Fibroblast of the aortic adventitia (primary cell): ENCODE measurements around the gene HOXB5. TPM values are rescaled to one million over a fixed set of nuclear protein-coding genes. Genes with fewer than 3 reads are reported as not detected.
A peak's percentile ranks its signal among the peaks of the same experiment; 100 is the strongest.

Source experiments
- DNase-seq: peaks from one replicate; pipeline ENCODE4 v3.0.0-alpha.2; 2010; ENCODE audit warnings: low read depth
- H3K4me3 ChIP-seq: 2 replicates; pipeline ENCODE4 v1.5.1; 2011; ENCODE audit warnings: low read depth, mild to moderate bottlenecking, control low read depth, low read length, moderate library complexity
- total RNA-seq: library from RNA; depleted of rRNA; stranded (reverse); fragments of >200 nt; gene quantifications from 2 replicates; pipeline ENCODE4 v1.2.3, GENCODE V29; 2012; ENCODE audit warnings: low replicate concordance
- TF ChIP-seq, protein P1 (sequence below): IDR thresholded peaks from 2 replicates; pipeline ENCODE4 v1.5.1; 2011; ENCODE audit warnings: mild to moderate bottlenecking, low read length, control low read depth, inconsistent platforms; ENCODE audit not compliant: insufficient read depth

HOXB5 gene
- total RNA-seq, 1 donor: 0.27 TPM

DNA sequence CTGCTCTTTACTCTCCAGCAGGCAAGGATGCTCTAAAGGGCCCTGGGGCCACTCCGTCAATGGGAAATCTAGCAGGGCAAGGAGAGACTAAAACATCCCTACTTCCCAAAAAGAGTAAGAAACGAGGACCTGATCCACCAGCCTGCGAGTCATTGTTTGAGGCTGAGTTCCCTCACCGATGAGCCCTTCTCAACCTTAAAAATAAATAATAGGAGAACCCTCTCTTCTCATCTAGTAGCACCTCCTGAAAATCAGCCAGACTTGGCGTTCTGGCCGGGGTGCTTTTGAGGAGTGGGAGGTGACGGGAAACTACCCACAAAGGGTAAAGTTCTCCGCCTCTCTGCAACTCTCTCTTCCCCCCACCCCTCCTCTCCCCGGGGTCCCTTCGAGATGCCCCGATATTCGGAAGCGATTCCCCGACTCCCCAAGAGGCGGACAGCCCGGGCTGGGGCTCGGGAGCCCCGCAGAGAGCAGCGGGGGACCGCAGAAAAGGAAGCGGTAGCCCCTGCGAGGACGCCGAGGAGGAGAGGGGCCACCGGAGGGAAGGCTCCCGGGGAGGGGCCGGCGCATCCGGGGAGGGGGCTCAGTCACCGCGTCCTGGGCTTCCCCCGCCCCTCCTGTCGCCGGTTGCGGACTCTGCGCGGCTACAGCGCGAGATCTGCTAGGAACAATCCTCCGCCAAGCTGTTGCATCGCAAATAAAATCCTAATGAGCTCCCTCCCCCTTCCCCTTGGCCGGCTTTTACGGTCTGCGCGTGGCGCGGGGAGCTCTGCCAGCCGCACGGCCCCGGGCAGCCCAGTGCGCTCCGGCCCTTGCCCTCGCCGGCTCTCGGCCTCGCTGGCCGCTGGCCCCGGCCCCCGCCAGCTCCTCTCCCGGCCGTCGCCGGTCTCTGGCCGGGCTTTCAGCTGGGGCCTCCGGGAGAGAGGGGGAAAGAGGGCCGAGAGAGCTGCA is 31.2 kb upstream of the HOXB5 start:
- TF ChIP-seq, protein P1, sequence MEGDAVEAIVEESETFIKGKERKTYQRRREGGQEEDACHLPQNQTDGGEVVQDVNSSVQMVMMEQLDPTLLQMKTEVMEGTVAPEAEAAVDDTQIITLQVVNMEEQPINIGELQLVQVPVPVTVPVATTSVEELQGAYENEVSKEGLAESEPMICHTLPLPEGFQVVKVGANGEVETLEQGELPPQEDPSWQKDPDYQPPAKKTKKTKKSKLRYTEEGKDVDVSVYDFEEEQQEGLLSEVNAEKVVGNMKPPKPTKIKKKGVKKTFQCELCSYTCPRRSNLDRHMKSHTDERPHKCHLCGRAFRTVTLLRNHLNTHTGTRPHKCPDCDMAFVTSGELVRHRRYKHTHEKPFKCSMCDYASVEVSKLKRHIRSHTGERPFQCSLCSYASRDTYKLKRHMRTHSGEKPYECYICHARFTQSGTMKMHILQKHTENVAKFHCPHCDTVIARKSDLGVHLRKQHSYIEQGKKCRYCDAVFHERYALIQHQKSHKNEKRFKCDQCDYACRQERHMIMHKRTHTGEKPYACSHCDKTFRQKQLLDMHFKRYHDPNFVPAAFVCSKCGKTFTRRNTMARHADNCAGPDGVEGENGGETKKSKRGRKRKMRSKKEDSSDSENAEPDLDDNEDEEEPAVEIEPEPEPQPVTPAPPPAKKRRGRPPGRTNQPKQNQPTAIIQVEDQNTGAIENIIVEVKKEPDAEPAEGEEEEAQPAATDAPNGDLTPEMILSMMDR: no peak
- peak overlapping the region; percentile 31 for H3K4me3 ChIP-seq
- DNase-seq: no peak

DNA sequence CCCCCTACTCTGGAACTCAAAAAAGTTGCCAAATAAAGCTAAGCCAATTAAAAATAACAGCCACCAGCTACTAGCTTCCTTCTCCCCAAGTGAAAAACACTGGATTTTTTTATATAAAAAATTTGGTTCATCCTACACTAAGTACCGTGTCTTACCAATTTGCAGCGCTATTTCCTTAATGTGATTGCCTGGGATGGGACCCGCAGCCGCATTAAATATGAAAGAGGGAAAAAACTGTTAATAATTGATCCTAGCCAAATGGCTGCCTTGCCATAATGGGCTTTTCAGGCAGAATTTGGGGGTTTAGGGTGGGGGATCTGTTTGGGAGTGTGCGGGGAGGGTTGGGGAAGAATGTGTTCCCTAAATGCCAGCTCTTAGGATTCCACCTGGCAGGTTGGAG is 30.5 kb upstream of the HOXB5 start:
- H3K4me3 ChIP-seq: no peak overlapping the region
- TF ChIP-seq, protein P1: no peak
- no peak for DNase-seq

DNA sequence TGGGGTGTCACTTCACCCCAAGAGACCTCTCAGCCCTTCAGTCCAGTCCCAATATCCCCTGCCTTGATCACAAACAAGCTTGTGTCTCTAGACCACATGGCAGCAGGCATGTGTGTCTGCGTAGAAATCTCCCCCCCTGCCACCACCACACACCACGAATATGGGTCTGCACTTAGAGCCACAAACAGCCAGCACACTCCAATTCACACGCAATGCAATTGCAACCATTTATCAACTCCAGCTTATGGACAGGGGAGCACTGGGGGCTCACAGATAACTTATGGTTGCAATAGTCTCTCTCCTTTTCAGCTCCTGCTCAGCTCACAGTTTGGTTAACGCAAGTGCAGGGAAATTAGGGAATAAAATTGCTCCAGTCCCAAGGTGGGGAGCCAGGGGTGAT is 30.0 kb upstream of the HOXB5 start:
- no peak overlapping the region for H3K4me3 ChIP-seq
- TF ChIP-seq, protein P1: no peak
- no peak for DNase-seq

DNA sequence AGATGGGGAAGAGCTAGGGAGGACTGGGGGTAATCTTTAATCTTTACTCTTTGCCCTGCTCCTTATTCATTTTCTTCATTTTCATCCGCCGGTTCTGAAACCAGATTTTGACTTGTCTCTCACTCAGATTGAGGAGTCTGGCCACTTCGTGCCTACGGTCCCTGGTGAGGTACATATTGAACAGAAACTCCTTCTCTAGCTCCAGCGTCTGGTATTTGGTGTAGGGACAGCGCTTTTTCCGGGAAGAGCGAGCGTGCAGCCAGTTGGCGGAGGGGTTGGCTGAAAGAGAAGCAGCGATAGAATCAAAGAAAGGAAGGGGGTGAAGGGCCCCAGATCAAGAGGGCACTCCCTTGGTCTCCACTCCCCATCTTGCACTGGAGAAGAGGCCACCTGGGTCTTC is 29.3 kb upstream of the HOXB5 start:
- TF ChIP-seq, protein P1: no peak
- no peak for DNase-seq
- H3K4me3 ChIP-seq: no peak overlapping the region

DNA sequence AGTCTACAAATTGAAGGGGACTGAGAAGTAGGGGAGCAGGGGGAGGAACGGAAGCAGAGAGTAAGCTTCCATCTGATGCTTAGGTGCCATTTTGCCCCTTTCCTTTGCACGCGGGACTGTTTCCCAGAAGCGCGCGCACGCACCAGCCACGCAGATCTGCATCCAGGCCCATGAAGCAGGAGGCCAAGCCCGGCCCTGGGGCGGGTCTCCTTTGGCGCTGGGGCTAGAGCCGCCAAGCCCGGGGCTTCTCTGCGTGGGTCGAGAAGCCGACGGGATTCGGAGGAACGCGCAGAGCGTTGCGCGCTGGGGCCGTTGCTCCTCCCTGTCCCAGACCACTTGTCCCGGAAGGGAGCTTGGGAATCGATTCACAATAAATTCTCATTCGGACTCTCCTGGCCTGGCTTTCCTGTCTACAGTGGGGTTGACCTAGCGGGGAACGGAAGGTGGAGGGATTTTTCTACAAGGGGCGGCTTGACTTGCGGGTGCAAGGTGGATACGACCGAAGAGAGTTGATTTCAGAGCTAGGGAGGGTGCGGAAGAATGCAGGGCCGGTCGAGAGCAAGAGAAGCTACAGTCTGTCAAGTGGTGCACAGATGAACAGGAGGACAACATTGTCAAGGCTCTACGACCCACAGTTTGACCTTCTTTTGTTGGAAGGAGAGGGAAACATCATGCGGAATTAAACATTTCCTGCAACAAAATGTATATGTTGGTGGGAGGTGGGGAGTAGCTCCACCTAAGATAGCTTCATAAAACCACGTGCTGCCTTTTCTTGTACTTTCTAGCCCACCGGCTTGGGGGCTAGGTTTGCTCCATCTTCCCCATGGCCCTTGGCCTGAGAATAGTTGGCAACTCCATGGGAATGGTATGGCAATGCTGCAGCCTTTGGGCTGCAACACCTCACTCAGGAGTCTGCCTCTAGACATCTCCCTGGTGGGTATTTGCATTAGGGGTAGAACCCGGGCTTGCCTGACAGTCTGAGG is 28.1 kb upstream of the HOXB5 start:
- no peak overlapping the region for H3K4me3 ChIP-seq
- TF ChIP-seq, protein P1: no peak
- no peak for DNase-seq

DNA sequence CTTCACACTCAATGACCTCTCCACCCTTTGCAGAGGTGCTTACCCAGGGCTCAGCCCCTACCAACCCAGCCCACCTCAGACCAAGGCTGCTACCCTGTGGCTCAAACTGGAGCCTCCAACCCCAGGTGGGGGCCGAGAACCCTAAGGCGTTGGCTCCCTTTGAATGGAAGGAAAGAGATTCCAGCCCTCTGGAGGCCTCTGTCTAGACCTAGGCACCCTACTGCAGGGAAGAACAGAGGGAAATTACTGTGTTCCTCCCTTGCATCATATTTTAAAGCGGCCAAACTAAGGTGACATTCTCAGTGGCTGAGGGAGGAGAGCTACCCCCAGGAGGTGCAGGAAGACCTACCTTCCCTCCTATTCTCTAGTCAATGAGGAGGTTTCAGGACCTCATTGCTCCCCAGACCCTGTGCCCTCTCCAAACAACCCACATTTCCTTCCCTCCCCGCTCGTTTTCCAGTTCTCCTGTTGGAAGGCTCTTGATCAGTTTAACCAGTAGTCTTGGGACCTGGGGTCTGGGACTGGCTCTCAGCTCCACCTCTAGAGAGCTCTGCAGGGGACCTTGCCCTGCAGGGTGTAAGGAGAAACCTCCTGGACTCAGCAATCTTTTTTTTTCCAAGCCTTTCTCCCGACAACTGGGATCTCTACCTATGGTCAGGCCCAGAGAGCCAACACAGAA is 27.0 kb upstream of the HOXB5 start:
- DNase-seq: no peak
- TF ChIP-seq, protein P1: no peak
- H3K4me3 ChIP-seq: no peak overlapping the region
